Inflammatory macrophage (primary cell): ENCODE measurements around the gene EIF2D.
"Not testable (repeated sequence)": the region's sequence is repeated elsewhere in the genome, so short reads cannot be mapped to it uniquely, and the experiment has no call there.

Experiments
- DNase-seq, 2 donors: peaks; one replicate each; pipeline ENCODE4 v3.0.0-alpha.2; 2020 to 2022

EIF2D gene

DNA sequence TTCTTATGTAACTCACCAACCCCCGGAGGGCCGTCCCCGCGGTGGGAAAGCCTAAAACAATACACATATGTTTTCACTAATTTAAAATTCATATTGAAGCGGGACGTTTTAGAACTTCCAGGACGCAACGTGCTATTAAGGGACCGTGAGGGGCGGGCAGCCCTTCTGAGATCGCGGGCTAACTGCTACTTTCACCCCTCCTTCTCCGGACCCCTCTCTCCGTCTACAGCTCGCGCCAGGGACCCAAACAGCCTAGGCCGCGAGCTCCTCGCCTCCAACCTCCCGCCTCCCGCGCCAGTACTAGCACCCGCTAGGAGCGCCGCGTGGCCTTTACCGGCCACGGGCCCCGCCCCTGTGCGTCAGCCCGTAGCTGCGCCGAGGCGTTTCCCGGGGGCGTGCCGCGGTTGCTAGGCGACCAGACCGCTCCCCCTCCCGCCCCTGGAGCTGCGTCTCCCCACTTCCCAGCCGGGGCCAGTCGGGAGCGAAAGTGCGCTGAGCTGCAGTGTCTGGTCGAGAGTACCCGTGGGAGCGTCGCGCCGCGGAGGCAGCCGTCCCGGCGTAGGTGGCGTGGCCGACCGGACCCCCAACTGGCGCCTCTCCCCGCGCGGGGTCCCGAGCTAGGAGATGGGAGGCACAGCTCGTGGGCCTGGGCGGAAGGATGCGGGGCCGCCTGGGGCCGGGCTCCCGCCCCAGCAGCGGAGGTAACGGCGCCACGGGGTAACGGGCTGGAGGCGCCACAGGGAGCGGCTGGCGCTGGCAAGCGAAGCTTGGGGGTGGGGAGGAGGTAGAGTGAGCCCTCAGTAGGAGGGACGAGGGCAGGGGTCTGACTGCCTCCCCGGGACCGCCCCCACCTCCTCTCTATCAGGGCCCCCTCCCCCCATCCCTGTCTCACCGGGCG lies 23.1 kb upstream of the EIF2D start, which contains the start of gene DYRK3:
DYRK3 (plus strand) TSS at position 457 of the 898 bp plus-strand sequence; CDS start at position 625, 168 bp downstream.
- peak; percentile 89 to 95 for DNase-seq

DNA sequence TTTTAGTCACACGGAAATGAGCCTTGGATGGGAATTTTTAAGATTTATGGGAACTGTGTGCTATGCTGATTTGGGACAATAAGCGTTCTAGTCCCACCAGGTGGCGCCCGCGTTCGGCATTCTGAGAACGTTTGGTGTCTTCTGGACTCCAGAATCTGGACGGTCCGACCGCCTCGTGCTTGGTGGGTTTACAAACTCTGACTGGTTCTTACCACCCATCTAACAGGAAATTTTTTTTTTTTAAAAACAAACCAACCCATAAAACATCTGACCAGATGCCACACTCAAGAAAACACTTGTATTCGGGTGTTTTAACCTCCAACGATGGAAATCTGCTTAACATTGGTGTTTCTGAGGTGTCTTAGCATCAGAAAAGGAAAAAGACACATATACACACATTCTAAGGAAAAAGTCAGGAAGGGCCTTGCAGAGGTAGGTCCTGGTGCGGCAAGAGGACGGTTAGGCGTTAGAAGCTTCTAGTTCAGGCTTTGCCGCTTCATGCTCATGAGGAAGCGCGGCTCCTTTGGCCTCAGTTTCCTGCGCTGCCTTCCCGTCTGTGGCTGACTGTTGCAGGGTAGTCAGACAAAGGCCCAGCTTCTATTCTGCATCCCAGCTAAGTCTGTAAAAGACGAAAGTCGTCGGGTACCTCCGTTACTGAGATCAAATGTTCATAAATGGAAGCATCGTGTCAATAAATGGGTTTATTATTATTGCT lies 22.3 kb upstream of the EIF2D start:
- peak; percentile 80 to 93 for DNase-seq

DNA sequence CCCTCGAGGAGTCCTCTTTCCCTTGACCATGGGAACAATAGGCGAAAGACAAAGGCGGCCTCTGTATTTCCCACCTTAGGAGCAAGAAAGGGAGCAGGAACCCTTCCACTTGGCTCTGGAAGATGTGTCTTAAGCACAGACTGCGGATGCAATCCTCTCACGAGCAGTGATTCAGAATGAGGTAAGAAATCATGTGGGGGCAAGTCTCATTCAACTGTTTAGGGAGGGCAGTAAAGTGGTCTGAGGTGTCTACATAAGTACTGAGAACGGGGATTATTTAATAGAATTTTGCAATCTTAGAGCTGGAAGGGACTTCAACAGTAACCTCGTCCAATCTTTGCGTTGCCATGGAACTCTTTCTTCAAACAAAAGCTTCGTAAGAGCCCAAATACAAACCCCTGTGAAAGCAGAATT lies 21.4 kb upstream of the EIF2D start:
- DNase-seq, result peak; percentile 62 to 67

DNA sequence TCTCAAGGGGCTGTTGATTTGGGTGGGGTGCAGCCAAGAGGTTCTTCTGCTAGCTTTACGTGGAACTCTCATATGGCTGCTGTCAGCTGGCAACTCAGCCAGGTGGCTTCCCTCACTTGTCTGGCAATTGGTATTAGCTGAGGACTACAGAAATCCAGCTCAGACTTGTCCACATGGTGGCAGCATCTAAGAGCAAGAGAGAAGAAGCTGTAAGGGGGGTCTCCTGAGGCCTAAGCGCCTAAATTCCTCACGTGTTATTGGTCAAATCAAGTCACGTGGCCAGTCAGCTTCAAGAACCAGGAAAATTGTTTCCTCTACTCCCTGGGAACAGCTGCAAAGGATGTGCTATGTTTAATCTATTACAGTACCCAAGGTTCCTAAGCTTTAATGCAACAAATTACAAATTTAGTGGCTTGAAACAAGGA lies 18.8 kb upstream of the EIF2D start:
- DNase-seq, result peak; percentile 27 to 37

DNA sequence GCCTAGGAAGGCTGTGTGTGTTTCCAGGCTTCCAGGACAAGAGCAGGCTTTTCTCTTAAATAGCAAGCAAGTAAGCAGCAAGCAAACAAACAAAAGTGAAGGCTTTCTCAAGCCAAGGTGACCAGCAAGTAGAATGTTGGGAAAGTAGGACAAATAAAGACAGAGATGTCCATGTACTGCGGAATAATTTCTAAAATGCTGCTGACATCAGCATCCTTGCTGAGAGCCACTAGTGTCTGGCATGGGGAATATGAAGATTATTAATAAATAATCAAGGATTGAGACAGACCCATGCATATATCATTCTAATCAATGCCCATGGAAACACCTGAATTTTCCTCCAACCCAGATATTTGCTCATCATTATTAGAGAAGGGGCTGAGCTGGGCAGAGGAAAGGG lies 16.7 kb upstream of the EIF2D start:
- DNase-seq, result no peak

GRCh38 chr1:206626396-206626795 lies 14.1 kb upstream of the EIF2D start:
- not testable (repeated sequence) for DNase-seq

DNA sequence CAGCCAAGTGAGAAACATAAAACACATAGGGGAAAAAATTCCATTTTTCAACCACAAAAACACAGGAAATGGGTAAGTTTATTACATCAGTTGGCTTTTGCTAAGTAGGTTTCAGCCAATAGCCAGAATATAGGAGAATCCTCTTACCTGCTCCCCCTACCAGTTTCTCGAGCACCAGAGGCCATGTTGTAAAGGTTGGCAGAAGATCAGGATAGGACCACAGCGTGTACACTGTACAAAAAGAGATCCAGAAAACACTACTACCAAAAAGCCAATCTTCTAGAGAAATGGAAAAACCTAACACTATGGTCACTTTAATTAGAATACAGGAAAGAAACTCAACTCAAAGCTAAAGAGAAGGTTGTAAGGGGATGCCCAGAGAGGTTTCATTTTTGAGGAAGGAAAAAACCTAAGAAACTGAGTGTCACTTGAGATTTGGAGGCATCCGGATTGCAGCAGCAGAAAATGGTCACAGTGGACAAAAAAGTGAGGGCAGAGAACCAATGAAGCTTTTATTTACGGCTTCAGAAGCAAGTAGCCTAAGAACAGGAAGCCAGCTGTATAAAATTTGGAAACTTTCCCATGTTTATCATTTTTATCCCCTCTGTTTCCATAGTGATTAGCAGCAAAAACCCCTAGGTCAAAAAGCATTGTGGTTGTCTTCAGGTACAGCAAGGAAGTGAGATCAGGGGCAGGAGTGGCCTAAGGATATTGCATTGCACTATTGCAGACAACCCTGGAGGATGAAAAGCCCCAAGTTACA lies 2.9 kb downstream of the EIF2D start:
- no peak for DNase-seq

DNA sequence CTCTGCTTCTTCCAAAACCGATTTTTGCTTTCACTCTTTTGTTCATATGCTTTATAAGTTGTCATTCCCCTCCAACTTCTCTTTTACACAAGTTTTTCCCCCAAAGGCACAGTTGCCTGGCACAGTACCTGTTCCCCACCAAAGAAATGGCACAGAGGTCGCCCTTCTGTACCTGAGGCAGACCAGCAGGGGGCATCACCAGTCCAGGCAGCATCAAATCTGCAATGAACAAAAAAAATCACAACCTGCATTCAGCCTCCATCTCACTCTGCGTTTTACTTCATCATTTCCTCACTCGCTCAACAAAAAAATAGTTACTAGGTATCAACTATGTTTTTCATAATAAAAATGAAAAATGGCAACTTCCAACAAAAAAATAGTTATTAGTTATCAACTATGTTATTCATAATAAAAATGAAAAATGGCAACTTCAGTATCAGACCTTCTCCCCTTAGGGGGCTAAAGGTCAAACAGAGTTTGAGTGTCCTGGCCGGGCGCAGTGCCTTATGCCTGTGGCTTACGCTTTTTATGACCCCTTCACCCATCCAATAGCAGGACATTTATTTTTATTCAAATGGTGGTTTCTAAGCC lies 4.1 kb downstream of the EIF2D start:
- DNase-seq, result peak in 1 of 2 donors; percentile 35

DNA sequence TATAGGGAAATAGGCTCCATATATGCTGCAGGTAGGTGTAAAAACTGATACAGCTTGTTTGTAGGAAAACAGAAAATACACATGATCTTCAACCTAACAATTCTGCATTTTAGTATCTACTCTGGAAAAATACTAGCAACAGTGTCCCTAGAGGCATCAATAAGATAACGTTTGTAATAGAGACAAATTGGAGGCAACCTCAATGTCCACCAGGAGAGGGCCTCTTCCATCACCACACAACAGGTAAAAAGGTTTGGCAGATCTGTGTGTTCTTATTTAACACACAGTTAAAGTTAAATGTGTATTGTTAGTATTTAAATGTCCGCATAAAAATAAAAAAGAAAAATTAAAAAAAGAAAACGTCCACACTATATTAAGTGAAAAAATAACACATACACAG lies 5.4 kb downstream of the EIF2D start:
- no peak for DNase-seq

DNA sequence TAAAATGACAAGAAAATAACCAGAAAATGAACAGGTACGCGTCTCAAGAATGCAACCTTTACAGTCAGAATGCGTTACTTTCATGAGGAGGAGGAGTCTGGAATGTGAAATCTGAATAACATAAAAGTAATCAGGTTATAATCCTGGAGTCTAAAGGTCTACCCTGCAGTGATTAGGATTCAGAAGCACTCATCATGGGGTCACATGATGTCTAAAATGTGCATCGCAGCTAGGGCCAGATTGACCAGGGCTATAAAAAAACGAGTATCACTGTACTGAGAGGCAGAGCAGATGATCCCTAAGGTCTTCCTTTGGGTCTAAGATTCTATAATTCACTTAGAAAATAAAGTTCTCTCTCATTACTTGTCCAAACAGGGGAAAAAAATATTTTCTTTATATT lies 7.4 kb downstream of the EIF2D start:
- no peak for DNase-seq

GRCh38 chr1:206600527-206600926 lies 11.7 kb downstream of the EIF2D start:
- no peak for DNase-seq

DNA sequence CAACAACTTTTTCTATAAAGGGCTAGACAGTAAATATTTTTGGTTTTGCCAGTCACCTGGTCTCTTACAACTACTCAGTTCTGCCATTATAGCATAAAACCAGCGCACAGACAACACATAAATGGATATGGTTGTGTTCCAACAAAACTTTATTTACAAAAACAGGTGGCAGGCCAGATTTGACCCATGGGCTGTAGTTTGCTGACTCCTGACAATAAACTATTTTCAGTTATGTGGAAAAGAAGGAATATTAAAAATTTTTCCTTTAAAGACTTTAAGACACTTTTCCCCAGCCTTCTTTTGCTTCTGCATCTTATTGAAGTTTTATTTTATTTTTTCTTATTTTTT lies 16.0 kb downstream of the EIF2D start:
- no peak for DNase-seq

DNA sequence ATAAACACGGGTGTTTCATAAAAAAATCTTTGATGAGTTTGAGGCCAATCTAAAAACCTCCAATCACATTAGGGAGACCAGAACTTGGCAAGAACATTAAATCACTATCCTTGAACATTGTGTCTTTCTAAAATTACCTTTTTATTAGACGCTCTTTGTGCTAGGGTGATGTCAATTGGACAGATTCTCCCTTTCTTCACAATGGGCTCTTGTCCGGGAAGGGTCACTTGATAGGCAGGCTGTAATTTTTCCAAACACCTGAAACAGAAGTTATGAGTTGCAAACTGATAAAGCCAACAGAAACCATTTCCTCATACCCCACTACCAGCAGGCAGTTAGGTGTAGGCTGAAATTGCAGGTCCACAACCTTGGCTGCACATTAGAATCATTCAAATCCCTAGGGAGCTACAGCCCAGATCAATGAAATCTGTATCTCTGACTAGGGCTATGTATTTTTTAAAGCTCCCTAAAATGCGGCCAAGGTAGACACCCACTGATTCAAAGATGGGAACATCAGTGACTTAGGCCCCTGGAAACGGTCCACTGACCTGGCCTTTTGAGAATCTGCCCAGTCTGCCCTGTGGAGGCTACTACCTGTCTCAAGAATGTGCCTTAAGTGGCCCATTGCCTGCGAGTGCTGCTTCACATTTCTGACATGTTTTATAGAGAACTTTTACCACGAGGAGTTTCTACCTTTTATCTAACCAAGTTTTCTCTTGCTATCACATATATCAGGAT lies 16.5 kb downstream of the EIF2D start:
- no peak for DNase-seq

DNA sequence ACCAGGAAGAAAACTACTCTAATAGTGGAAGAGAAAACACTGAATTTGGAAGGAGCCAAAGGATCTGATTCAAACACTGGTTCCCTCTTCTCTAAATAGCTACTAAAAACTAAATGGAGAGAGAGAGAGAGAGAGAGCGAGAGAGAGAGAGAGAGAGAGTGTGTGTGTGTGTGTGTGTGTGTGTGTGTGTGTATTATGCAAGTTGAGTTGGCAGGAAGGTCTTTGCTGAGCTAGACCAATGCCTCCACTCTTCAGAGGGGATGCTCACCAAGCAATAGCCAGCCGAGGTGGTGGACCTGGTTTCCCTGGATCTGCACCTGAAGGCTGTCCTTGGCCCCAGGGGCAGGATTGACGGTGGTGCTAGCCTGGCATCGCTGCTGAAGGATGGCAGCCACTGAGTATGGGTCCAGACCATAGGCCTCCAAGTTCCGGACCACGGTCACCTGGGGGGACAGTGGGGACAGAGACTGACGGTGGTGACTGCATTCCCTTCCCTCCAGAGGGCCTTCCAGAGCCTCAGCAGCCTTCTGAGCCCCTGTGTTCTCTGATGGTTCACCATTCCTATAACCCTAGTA lies 18.8 kb downstream of the EIF2D start:
- no peak for DNase-seq

DNA sequence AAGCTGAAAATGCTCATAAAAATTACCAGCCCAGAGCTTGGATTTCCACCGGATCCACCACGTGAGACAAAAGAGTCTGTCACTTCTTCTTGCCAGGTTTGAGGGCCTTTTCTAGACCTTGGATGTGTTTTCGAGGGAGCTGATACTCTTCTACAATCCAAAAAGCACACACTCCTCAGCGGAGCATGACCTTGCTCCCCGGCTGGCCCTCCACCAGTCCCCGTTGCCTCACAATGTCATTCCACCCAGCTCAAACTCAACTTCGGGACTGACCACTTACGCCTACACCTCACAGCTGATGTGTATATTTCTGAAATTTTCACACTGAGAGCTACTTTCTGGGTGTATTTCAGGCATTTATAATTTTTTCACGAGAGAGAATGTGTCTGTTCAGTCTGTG lies 20.6 kb downstream of the EIF2D start:
- DNase-seq, result no peak

DNA sequence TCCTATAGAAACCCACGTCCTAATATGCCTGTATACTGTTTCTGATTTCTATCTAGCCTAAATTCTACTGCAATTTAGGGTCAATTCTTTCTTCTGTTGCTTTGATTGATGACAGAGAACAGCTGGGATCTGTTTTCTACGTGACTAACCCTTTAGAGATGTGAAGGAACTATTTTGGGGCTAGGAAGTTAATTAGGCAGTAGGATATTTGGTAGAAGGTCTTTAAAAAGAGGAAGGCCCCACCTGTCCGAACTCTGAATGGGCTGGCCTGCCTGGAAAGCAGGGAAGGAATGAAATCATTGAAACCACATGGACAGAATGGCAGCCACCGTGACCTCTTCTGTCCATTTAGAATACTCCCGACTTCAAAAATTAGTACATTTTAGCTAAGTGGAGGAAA lies 21.0 kb downstream of the EIF2D start:
- no peak for DNase-seq

GRCh38 chr1:206590025-206590758 lies 22.1 kb downstream of the EIF2D start:
- DNase-seq, result no peak

DNA sequence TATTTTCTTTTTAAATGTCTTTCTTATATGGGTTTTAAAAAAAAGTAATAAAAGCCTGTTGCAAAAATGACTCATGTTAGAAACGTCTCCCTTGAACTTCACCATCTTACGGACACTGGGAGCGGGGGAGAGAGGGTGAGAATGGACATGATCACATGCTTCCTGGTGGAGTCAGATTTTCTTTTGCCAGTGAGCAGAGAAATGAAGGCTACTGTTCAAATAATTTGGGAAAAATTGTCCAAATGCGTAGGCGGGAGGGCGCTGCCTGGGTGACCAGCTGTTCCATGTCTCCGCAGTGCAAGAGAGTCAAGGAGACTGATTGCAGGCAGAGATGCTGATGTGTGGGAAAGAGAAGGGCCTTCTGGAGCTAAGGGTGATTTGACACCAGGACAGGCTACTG lies 23.1 kb downstream of the EIF2D start:
- no peak for DNase-seq

DNA sequence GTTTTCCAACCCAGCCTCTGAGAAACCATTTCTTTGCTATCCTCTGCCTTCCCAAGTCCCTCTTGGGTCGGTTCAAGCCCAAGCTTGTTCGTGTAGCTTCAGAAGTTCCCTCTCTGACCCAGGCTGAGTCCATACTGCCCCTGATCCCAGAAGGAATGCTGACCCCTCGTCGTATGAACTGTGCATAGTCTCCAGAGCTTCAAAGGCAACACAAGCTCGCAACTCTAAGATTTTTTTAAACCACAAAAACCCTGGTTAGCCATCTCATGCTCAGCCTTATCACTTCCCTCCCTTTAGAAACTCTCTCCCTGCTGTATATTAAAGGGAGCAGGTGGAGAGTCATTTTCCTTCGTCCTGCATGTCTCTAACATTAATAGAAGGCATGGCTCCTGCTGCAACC lies 23.8 kb downstream of the EIF2D start:
- DNase-seq, result no peak

DNA sequence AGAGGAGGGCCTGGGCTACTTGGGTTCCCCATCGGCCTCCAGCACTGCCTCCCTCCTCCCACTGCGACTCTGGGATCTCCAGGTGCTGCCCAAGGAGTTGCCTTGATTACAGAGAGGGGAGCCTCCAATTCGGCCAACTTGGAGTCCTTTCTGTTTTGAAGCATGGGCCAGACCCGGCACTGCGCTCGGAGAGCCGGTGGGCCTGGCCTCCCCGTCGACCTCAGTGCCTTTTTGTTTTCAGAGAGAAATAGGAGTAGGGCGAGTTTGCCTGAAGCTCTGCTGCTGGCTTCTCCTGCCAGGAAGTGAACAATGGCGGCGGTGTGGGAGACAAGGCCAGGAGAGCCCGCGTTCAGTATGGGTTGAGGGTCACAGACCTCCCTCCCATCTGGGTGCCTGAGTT lies 24.4 kb downstream of the EIF2D start:
- DNase-seq, result no peak
